Neuronal stem cell (in vitro differentiated cells): ENCODE data around the gene NTN1.
"Not testable (repeated sequence)": the region's sequence is repeated elsewhere in the genome, so short reads cannot be mapped to it uniquely, and the experiment has no call there.

ENCODE experiments used
- DNase-seq: peaks from one replicate; pipeline ENCODE4 v3.0.0-alpha.2; 2013; ENCODE audit warnings: low spot score
- H2AFZ ChIP-seq: one replicate; pipeline ENCODE4 v1.6.1; 2013; ENCODE audit warnings: mild to moderate bottlenecking, low read length, inconsistent platforms
- H2AK5ac ChIP-seq: 2 replicates; pipeline ENCODE4 v1.6.1; 2013; ENCODE audit warnings: low read depth, mild to moderate bottlenecking, inconsistent platforms, low read length, moderate library complexity, mixed read lengths
- H2BK120ac ChIP-seq: 2 replicates; pipeline ENCODE4 v1.6.1; 2013; ENCODE audit warnings: low read depth, mild to moderate bottlenecking, inconsistent platforms, low read length, moderate library complexity, mixed read lengths
- H2BK12ac ChIP-seq: one replicate; pipeline ENCODE4 v1.6.1; 2013; ENCODE audit warnings: low read length, inconsistent platforms
- H2BK15ac ChIP-seq: 2 replicates; pipeline ENCODE4 v1.6.1; 2013; ENCODE audit warnings: mild to moderate bottlenecking, low read length, inconsistent platforms, mixed read lengths
- H2BK5ac ChIP-seq: one replicate; pipeline ENCODE4 v1.6.1; 2013; ENCODE audit warnings: inconsistent platforms, mild to moderate bottlenecking, low read length, moderate library complexity
- H3K14ac ChIP-seq: one replicate; pipeline ENCODE4 v1.6.1; 2013; ENCODE audit warnings: low read length, inconsistent platforms
- H3K18ac ChIP-seq: 2 replicates; pipeline ENCODE4 v1.6.1; 2013; ENCODE audit warnings: low read length, inconsistent platforms
- H3K23ac ChIP-seq: 2 replicates; pipeline ENCODE4 v1.6.1; 2013; ENCODE audit warnings: low read depth, mild to moderate bottlenecking, mixed read lengths, low read length, inconsistent platforms; ENCODE audit not compliant: poor library complexity
- H3K27ac ChIP-seq: replicated peaks from 3 replicates; pipeline ENCODE4 v1.5.1; 2013; ENCODE audit warnings: low read length, inconsistent platforms
- H3K27me3 ChIP-seq, 3 experiments: 2 replicates each; pipeline ENCODE4 v1.6.1; 2013; ENCODE audit warnings: low read length in 3 of 3, mild to moderate bottlenecking in 2 of 3, inconsistent platforms in 1 of 3, low read depth in 1 of 3, mixed read lengths in 1 of 3, moderate library complexity in 1 of 3; ENCODE audit not compliant: control insufficient read depth in 3 of 3, insufficient read depth in 3 of 3
- H3K36me3 ChIP-seq, 2 donors: replicated peaks in 1 of 2; 2 replicates each; pipeline ENCODE4 v1.6.1; 2013; ENCODE audit warnings: low read length in 2 of 2; ENCODE audit not compliant: control insufficient read depth in 2 of 2, insufficient read depth in 2 of 2
- H3K4ac ChIP-seq: 2 replicates; pipeline ENCODE4 v1.6.1; 2013; ENCODE audit warnings: inconsistent platforms, mild to moderate bottlenecking, low read length, moderate library complexity
- H3K4me1 ChIP-seq, 2 donors: 1 replicate in 1 of 2; 2 replicates in 1 of 2; pipeline ENCODE4 v1.6.1; 2013; ENCODE audit warnings: low read length in 2 of 2, low read depth in 1 of 2; ENCODE audit not compliant: control insufficient read depth in 2 of 2, insufficient read depth in 1 of 2
- H3K4me2 ChIP-seq: one replicate; pipeline ENCODE4 v1.6.1; 2013; ENCODE audit warnings: mild to moderate bottlenecking, low read length, inconsistent platforms; ENCODE audit not compliant: insufficient read depth, poor library complexity, severe bottlenecking
- H3K4me3 ChIP-seq, 2 donors: 2 replicates each; pipeline ENCODE4 v1.5.1; 2013; ENCODE audit warnings: low read length in 2 of 2, mild to moderate bottlenecking in 2 of 2, inconsistent platforms in 1 of 2, moderate library complexity in 1 of 2
- H3K79me1 ChIP-seq: one replicate; pipeline ENCODE4 v1.6.1; 2013; ENCODE audit warnings: low read depth, mild to moderate bottlenecking, inconsistent platforms, low read length, moderate library complexity
- H3K9ac ChIP-seq: one replicate; pipeline ENCODE4 v1.6.1; 2013; ENCODE audit warnings: mild to moderate bottlenecking, low read depth, low read length, inconsistent platforms; ENCODE audit not compliant: poor library complexity
- H3K9me3 ChIP-seq, 2 donors: replicated peaks in 1 of 2; 2 replicates each; pipeline versions ENCODE3 to v1.6.1; 2013; ENCODE audit warnings: low read length in 2 of 2, mild to moderate bottlenecking in 2 of 2, inconsistent platforms in 1 of 2, low read depth in 1 of 2, mixed read lengths in 1 of 2, moderate library complexity in 1 of 2; ENCODE audit not compliant: control insufficient read depth in 2 of 2, insufficient read depth in 1 of 2
- H4K8ac ChIP-seq: one replicate; pipeline ENCODE4 v1.6.1; 2013; ENCODE audit warnings: low read depth, mild to moderate bottlenecking, inconsistent platforms, low read length, moderate library complexity
- H4K91ac ChIP-seq: one replicate; pipeline ENCODE4 v1.6.1; 2013; ENCODE audit warnings: low read length, low read depth, mild to moderate bottlenecking, inconsistent platforms; ENCODE audit not compliant: poor library complexity
- WGBS, 2 donors: extraction: QIAGEN DNeasy Blood & Tissue Kit; methylation state at CpG; one replicate each; pipeline ENCODE4 v1.1.7; 2013; ENCODE audit warnings: missing lambda C conversion rate in 2 of 2, mixed read lengths in 1 of 2; ENCODE audit not compliant: insufficient read length in 2 of 2, insufficient replicate concordance in 1 of 2; ENCODE audit errors: extremely low coverage in 2 of 2; 5-methylcytosine and 5-hydroxymethylcytosine counted together

The NTN1 gene

GRCh38 chr17:9148905-9149525 is 127.7 kb downstream of the NTN1 start:
- DNase-seq = no peak
- H3K18ac ChIP-seq = peak overlapping the region; percentile 88
- no peak overlapping the region for H3K4me2 ChIP-seq
- H3K4me1 ChIP-seq = peaks cover 0 to 28% of the 10 kb centered on the region in 2 donors
- H3K27ac ChIP-seq = no peak overlapping the region
- no peak overlapping the region for H3K23ac ChIP-seq
- H2BK12ac ChIP-seq = peak overlapping the region; percentile 14
- H3K4ac ChIP-seq = no peak overlapping the region
- H2AFZ ChIP-seq = no peak overlapping the region
- no peak overlapping the region for H2BK120ac ChIP-seq
- no peaks in the 10 kb centered on the region for H3K27me3 ChIP-seq
- H2AK5ac ChIP-seq = peak overlapping the region; percentile 20
- peaks cover 0 to 2% of the 10 kb centered on the region in 2 donors for H3K9me3 ChIP-seq
- no peak overlapping the region for H4K8ac ChIP-seq
- no peak overlapping the region for H3K4me3 ChIP-seq
- no peak overlapping the region for H3K9ac ChIP-seq
- no peaks in the 10 kb centered on the region for H3K79me1 ChIP-seq
- H2BK5ac ChIP-seq = no peak overlapping the region
- peak overlapping the region; percentile 13 for H2BK15ac ChIP-seq
- no peaks in the 10 kb centered on the region for H3K36me3 ChIP-seq
- H4K91ac ChIP-seq = no peak overlapping the region
- no CpG with 5 or more reads among the region's 6 CpGs for WGBS, 2 donors
- no peak overlapping the region for H3K14ac ChIP-seq

GRCh38 chr17:9150446-9151090 is 129.3 kb downstream of the NTN1 start:
- Histone ChIP-seq H4K8ac (peak overlapping the region; percentile 76), H2AK5ac (no peak overlapping the region), H2BK120ac (peak overlapping the region; percentile 82), H3K27me3 (no peaks in the 10 kb centered on the region), H3K23ac (no peak overlapping the region), H3K4me3 (no peak overlapping the region), H3K4ac (no peak overlapping the region), H3K4me1 (peaks cover 0 to 20% of the 10 kb centered on the region in 2 donors), H3K9me3 (peaks cover 0 to 2% of the 10 kb centered on the region in 2 donors), H3K79me1 (no peaks in the 10 kb centered on the region), H3K14ac (peak overlapping the region; percentile 44), H2BK12ac (peak overlapping the region; percentile 60), H3K4me2 (peak overlapping the region; percentile 19), H3K36me3 (no peaks in the 10 kb centered on the region), H2AFZ (peak overlapping the region; percentile 50), H3K9ac (no peak overlapping the region), H4K91ac (no peak overlapping the region), H2BK15ac (peak overlapping the region; percentile 29), H3K18ac (peak overlapping the region; percentile 91), H3K27ac (peak overlapping the region; percentile 73), H2BK5ac (no peak overlapping the region)
- no CpG with 5 or more reads among the region's 25 CpGs for WGBS, 2 donors
- DNase-seq = peak; percentile 41

- peak overlapping the region; percentile 73 for H3K27ac ChIP-seq
- H3K4me2 ChIP-seq = peak overlapping the region; percentile 19
- no peaks in the 10 kb centered on the region for H3K36me3 ChIP-seq
- peak overlapping the region; percentile 29 for H2BK15ac ChIP-seq
- no peak overlapping the region for H2BK120ac ChIP-seq
- H2AFZ ChIP-seq = peak overlapping the region; percentile 35
- no peak overlapping the region for H3K4ac ChIP-seq
- H3K23ac ChIP-seq = no peak overlapping the region
- WGBS, 2 donors = no CpG with 5 or more reads among the region's 6 CpGs
- H2BK5ac ChIP-seq = no peak overlapping the region
- no peak overlapping the region for H2AK5ac ChIP-seq
- no peaks in the 10 kb centered on the region for H3K79me1 ChIP-seq
- H3K9me3 ChIP-seq = peaks cover 0 to 2% of the 10 kb centered on the region in 2 donors
- no peaks in the 10 kb centered on the region for H3K27me3 ChIP-seq
- H2BK12ac ChIP-seq = no peak overlapping the region
- H3K14ac ChIP-seq = no peak overlapping the region
- peaks cover 0 to 18% of the 10 kb centered on the region in 2 donors for H3K4me1 ChIP-seq
- peak overlapping the region; percentile 78 for H3K18ac ChIP-seq
- no peak overlapping the region for H4K8ac ChIP-seq
- H4K91ac ChIP-seq = no peak overlapping the region
- no peak for DNase-seq
- H3K4me3 ChIP-seq = no peak overlapping the region
- H3K9ac ChIP-seq = no peak overlapping the region
Observed at GRCh38 chr17:9151091-9151490, 129.8 kb downstream of the NTN1 start.

GRCh38 chr17:9151740-9152139 is 130.4 kb downstream of the NTN1 start:
- H3K27me3 ChIP-seq, H3K36me3 ChIP-seq, H3K9ac ChIP-seq, H3K79me1 ChIP-seq, H2BK5ac ChIP-seq, H3K9me3 ChIP-seq, H3K4me3 ChIP-seq, H3K4me2 ChIP-seq, H4K8ac ChIP-seq, DNase-seq, H3K23ac ChIP-seq, H3K14ac ChIP-seq, H2BK120ac ChIP-seq, H3K4ac ChIP-seq, H4K91ac ChIP-seq, H2AFZ ChIP-seq: not testable (repeated sequence)
- H2BK15ac ChIP-seq = peak overlapping the region; percentile 90
- H3K18ac ChIP-seq = peak overlapping the region; percentile 15
- WGBS, 2 donors = no CpG with 5 or more reads among the region's 10 CpGs
- H3K27ac ChIP-seq = peak overlapping the region; percentile 73
- peak overlapping the region; percentile 72 for H2AK5ac ChIP-seq
- peaks cover 0 to 18% of the 10 kb centered on the region in 2 donors for H3K4me1 ChIP-seq
- peak overlapping the region; percentile 89 for H2BK12ac ChIP-seq
